ENCODE measurements around the gene NPC1L1.
"Not testable (repeated sequence)": the region's sequence is repeated elsewhere in the genome, so short reads cannot be mapped to it uniquely, and the experiment has no call there.

Gene NPC1L1

DNA sequence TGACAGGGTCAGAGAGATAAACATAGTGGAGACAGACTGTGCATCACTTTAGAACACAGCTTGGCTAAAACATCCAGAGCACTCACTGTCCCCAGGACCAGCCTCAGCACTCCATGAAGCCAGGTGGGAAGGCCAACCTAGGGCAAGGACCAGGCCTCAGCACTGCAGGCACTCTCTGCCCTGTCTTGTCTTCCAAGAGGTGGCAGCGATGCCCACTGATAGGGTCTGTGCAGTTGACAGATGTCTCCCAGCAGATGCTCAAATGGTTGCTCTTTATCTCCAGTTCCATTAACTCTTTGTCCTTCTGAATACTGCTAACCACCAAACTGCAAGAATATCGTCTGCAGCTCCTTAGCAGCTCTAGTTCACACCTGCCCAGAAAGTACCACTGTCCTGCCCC is 23.5 kb upstream of the NPC1L1 start:
- DNase-seq = no peak

DNA sequence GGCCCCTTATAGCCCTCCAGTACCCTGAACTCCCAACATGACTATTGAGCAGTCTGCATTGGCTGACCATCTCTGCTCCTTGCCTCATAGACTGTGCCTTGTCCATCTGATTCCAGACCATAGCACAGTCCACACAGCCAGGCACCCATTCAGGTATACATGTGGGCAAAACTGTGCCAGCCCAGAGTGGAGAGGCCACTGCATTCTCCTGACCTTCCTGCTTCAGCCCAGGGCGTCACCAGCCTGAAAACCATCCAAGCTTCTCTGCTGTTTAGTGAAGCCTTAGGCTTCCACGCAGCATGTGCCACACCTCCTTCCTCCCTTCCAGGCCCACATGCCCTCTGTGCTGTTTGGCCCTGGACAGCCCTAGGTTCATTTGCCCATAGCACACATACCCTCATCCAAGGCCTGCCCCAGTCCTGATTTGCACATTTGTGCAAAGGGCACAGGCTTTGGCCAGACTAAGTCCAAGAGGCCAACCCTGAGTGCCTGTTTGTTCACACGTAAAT is 22.1 kb upstream of the NPC1L1 start:
- no peak for DNase-seq

DNA sequence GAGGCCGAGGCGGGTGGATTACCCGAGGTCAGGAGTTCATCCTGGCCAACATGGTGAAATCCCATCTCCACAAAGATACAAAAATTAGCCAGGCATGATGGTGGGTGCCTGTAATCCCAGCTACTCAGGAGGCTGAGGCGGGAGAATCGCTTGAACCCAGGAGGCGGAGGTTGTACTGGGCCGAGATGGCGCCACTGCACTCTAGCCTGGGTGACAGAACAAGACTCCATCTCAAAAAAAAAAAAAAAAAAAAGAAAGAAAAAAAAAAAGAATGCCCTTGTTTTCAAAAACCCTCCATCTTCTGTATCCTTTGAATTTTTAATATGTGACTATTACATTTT is 21.5 kb upstream of the NPC1L1 start:
- not testable (repeated sequence) for DNase-seq

DNA sequence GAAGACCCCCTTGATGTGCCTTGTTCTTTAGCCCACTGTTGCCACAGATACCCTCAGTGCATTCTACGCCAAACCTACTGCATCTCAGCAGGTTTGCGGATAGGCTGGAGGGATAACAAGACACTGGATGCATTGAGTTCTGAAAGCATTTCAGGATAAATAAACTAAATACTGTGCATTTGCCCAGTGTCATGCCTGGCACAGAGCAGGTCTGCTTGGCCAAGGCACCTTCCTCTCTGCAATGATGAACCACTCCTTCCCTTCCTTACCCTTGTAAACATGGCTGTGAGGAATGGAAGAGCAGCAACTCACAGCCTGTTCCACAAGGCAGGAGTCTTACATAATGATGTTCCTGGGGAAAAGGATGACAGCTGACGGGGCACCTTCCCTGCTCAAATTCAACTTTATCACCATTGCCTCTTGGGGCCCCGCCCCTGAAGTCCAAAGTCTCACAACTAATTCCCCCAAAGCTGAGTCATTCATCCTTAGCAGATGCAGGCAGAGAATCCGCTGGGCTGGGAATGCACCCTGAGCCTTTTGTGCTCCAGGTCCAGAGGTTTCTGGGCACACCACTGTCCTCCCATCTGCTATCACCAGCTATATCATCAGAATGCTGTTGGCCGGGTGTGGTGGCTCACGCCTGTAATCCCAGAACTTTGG is 21.0 kb upstream of the NPC1L1 start:
- no peak for DNase-seq

DNA sequence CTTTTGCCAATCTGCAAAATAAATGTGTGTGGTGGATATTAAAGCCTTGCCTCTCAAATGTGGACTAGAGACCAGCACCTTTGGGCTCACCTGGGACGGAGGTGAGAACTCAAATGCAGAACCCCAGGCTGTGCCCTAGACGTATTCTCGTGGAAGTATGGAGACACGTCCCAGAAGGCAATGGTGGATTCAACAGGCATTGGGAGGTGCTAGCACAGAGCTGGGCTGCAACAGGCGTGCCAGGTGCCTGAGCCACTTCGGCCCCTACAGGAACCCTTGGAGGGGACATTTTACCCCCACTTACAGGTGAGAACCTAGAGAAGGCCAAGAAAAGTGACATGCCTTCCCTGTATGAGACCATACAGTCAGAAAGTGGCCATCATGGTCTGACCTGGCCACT is 20.4 kb upstream of the NPC1L1 start:
- DNase-seq = no peak

DNA sequence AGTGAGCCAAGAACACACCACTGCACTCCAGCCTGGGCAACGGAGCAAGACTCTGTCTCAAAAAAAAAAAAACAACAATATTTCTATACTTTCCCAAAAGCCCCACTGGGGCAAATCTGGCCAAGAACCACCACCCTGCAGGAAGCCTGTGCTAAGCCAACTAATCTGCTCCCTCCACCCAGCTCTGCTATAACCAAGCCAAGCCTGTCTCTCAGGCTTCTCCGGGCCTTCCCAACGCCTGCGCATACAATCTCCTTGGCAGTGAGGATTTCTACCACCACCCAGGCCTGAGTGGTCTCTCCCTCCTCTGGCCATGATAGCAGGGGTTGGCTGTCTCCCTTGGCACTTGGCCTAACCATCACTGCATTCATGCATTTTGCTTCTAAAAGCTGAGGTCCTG is 18.4 kb upstream of the NPC1L1 start:
- no peak for DNase-seq

DNA sequence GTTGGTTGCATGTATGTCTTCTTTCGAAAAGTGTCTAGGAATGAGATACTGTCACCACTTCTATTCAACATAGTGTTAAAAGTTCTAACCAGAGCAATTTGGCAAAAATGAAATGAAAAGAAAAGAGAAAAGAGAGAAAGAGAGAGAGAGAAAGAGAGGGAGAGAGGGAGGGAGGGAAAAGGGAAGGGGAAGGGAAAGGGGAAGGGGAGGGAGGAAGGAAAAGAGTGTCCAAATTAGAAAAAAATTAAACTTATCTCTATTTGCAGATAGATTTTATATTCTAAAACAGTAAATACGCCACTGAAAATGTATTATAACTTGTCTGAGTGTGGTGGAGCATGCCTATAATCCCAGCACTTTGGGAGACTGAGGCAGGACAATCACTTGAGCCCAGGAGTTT is 16.4 kb upstream of the NPC1L1 start:
- DNase-seq = no peak

DNA sequence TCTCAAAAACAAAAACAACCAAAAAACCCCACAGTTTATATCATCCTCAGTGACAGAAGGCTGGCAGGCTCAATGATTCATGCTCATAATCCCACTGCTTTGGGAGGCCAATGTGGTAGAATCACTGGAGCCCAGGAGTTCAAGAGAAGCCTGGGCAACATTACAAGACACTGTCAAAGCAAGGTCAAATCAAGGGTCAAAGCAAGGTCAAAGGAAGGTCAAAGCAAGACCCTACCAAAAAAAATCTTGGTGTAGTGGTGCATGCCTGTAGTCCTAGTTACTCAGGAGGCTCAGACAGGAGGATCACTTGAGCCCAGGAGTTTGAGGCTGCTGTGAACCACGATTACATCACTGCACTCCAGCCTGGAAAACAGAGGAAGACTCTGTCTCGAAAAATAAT is 14.2 kb upstream of the NPC1L1 start:
- no peak for DNase-seq

DNA sequence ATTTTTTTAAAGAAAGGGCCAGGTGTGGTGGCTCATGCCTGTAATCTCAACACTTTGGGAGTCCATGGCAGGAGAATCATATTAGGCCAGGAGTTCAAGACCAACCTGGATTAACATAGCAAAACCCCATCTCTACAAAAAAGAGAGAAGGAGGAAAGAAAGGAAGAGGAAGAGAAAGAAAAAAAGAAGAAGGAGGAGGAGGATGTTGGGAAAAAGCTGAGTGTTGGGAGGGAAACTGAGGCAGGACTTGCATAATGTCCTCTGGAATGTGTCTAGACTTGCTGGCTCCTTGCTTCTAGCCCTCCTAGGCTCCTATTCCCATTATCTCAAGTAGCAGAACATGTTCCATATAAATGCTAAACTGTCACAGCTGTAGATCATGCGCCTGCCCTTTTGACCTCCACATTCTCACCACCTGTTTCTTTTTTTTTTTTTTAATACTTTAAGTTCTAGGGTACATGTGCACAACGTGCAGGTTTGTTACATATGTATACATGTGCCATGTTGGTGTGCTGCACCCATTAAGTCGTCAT is 11.4 kb upstream of the NPC1L1 start:
- DNase-seq = not testable (repeated sequence)

DNA sequence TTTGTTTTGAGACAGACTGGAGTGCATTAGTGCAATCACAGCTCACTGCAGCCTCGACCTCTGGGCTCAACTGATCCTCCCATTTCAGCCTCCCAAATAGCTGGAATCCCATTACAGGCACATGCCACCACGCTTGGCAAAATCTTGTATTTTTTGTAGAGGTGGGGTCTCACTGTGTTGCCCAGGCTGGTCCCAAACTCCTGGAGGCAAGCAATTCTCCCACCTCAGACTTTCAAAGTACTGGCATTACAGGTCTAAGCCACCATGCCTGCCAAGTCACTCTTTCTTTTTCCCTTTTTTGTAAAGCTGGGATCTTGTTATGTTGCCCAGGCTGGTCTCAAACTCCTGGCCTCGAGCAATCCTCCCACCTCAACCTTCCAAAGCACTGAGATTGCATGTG is 8.3 kb upstream of the NPC1L1 start:
- no peak for DNase-seq

DNA sequence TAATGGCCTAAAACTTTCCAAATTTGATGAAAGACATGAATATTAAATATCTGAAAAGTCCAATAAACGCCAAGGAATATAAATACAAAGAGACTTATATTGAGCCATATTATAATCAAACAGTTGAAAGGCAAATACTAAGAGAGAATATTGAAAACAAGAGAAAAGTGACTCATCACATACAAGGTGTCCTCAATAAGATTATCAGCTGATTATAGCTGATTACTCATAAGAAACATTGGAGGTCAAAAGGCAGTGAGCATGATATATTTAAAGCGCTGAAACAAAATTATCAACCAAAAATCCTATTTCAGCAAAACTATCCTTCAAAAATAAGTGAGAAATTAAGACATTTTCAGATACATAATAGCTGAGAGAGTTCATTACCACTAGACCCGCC is 7.8 kb upstream of the NPC1L1 start:
- DNase-seq = no peak

DNA sequence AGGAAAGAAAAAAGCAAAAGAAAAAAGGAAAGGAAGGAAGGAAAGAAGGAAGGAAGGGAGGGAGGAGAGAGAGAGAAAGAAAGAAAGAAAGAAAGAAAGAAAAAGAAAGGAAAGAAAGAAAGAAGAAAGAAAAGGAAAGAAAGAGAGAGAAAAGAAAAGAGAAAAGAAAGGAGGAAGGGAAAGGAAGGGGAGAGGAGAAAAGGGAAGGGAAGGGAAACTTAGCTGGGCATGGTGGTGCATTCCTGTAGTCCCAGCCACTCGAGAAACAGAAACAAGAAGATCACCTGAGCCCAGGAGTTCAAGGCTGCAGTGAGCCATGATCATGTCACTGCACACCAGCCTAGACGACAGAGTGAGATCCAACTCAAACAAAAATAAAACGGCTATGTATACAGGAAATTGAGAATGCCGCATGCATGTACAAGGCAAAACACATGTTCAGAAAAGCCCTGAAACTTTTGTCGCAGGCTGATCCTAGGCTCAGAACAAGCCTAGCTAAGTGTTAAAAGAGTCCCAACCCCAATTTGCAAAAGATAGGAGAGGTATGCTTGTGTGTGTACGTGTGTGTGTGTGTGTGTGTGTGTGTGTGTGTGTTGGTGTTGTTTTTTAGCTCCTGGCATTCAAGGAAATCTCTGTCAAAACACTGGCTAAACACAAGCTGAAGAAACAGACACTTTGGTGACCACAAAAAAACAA is 6.6 kb upstream of the NPC1L1 start:
- no peak for DNase-seq

DNA sequence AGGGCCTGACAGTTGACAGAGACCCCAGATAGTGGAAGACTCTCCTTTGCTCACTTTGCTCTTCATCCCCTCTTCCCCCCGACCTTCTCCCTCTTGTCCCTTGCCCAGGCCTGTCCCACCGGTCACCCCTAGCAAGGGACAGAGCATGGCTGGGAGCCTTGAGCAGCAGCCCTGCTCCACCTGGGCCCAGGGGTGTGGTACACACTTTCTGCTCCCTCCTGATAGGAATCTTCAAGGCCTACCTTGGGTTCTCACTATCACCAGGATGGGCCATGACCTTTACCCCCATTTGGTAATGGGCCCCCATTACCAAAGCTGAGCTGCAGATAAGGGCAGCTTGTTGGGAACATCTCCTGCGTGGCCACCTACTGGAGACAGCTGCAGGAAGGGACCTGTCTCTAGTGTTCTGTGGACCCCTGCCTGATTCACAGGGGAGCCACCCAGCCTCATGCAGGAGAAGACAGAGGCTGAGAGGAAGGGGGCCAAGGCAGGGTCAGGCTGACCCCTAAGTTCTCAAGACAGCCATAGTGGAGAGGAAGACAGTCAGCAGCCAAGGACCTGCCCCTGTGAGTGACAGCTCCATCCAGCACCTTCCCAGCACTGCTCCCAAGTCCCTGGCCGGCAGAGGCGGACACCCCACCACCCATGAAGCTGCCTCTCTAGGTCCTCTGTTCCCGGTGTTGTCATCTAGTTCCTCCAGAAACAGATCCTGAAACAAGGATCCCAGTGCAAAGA is 913 bp upstream of the NPC1L1 start:
- DNase-seq = no peak

DNA sequence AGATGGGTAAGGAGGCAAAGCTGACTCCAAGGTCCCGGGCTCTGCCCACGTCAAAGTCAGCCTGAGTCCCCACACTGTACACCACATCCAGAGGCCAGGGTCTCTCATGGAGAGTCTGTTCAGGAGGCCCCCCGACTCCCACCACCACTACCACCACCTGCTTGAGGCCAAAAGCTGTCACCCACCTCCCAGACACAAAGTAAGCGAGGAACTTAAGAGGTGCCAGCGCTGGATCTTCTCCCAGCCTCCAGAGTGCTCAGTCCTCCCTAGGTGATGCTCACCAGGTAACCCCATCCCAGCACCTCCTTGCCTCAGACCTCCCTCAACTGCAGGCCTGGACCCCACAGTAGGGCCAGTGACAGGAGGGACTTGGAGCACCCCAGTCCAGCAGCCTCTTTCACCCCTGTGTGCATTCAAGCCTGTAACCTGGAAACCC is 520 bp downstream of the NPC1L1 start:
- DNase-seq = no peak

DNA sequence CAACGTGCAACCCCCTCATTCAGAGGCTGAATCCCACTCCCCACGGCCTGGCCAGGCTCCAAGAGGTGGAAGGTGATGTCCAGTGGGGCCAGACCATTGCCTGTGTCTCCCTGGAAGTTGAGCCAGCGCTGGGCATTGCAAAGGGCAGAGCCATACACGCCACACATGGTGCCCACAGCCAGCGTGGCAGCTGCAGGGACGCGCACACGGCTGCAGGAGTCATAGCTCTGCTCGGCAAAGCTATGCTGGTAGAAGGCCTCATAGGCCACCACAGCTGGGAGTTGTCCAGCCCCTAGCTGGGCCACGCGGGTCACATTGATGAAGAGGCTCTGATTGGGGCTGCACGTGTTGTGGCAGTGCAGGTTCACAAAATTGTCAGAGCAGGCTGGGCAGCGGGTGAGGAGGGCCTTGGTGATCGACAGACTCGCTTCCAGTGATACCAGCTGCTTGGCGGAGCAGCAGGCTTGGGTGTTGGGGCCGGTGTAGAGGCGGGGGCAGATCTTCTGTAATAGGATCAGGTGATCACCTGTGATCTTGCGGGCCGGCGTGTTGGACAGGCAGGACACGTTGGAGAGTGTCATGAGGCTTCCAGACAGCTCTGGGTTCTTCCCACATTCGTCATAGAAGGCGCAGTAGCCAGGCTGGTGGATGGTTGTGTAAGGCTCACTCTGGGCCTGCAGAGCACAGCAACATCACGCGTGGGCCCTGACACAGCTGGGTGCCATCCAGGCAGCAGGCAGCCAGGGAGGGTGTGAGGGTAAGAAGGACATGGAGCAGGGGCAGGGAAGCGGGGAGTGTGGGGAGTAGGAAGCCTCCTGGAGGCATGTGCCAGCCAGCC is 1.2 kb downstream of the NPC1L1 start:
- DNase-seq = no peak

DNA sequence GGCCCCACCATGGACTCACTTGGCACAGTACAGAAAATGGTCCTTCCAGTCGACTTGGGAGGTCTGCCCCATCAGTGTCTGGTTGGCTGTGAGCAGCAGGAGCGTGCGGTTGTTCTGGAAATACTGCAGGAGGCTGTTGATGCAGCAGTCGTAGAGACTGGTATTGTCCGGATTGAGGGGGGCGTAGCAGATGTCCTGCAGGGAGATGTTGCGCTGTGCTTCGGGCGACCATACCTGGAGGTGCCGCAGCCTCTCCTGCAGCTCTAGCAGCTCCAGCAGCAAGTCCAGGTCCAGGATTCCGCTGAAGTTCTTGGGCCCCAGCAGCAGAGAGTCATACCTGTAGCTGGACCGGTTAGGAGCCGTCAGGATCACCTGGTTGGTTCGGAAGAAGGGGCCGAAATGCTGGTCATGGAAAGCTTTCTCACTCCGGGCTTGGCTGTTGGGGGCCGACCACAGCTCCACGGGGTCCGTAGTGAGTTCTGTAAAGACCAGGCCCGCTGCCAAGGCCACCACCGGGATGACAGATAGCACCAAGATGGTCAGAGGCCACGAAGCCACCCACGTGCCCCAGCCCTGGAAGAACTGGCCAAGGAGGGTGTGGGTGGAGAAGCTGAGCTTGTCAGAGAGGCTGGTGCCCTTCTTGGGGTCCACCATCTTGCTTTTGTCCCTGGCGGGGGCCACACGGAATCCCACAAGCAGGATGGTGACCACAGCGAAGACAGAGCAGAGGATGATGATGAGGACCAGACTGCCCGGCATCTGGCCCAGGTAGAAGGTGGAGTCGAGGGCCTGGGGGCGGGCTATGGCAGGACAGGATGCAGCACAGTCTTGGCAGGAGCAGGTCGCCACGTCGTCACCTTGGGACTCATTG is 2.1 kb downstream of the NPC1L1 start:
- DNase-seq = no peak

DNA sequence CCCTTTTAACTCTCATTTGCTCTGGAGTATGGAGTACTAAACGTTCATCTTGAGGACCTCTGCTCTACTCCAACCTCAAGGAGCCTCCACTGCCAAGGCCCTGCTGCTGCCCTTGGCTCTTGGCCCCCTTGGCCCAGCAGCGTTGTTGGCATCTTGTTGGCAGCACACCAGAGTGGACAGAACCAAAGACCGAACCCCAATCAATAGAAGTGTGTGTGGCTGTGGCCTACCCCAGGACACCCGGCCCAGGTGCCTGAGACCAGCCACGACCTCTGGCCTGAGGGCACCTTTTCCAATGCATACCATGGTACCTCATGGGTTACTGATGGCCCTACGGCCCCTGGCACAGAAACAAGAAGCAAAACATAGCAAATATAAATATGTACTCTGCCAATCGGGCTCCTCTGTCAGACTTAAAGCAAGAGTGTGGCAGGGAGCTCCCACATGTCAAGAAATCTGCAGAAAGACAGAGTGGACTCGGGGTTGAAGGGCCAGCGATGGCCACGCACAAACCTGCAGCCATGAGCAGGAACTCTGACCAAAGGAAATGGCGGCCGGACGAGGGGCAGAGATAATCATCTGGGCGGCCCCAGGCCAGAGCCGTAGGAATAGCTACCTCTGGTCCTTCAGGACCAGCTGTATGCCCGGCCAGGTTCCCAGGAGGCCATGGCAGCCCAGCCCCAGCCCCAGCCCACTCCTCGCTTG is 2.9 kb downstream of the NPC1L1 start:
- no peak for DNase-seq

DNA sequence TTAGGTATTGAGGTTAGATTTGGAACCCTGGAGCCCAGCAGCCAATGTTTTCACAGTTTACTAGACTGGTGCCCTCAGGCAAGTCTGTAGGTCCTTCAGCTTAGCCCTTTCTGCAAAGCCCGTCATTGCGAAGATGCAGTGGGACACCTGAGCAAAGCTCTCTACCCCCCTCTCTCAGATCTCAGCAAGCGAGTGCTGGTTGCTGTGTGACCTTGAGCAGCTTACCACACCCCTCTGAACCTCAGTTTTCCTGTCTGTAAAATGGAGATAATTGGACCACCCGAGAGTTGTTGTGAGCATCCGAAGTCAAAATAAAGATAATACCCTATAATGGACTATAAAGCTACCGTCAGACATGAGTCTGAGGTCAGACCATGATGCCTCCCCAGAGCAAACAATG is 3.7 kb downstream of the NPC1L1 start:
- no peak for DNase-seq

DNA sequence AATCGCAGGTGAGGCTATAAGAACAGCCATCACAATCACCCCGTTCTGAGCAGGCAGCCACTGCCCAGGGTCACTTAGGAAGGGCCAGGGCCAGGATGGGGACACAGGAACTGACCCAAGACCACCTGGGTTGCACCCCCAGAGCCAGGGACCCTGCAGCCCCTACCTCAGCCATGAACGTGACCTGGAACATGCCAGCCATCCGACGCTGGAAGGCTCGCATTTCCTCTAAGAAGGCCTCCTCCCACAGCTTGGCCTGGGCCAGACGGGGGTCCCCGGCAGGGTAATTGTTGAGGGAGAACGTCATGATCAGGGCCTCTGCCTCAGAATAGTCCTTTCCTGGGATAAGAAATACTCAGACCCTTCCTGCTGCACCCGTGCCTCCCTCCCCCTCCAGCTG is 5.0 kb downstream of the NPC1L1 start:
- no peak for DNase-seq

DNA sequence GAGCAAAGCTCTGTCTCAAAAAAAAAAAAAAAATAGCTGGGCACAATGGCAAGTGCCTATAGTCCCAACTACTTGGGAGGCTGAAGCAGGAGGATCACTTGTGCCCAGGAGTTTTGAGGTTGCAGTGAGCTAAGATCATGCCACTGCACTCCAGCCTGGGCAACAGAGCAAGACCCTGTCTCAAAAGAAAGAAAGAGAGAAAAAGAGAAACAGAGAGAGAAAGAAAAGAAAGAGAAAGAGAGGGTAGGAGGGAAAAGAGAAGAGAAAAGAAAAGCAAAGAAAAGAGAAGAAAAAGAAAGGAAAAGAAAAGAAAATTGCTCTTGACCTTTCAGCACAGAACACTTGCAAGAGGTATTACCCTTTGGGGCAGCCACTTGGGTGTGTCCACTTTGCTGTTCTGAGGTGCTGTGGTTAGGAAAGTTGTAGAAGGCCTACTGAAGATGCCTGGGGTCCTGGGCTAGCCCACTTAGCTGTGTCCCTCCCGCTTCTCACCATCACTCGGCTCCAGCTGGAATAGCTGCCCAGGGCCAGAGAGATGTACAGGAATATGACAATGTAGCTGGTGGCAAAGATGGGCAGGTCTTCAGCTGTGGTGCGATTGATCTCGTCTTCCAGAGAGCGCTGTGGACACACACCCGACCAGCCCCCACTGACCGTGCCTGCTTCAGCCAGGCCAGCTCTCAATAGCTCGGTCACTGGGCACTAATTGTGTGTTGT is 5.6 kb downstream of the NPC1L1 start:
- DNase-seq = no peak

DNA sequence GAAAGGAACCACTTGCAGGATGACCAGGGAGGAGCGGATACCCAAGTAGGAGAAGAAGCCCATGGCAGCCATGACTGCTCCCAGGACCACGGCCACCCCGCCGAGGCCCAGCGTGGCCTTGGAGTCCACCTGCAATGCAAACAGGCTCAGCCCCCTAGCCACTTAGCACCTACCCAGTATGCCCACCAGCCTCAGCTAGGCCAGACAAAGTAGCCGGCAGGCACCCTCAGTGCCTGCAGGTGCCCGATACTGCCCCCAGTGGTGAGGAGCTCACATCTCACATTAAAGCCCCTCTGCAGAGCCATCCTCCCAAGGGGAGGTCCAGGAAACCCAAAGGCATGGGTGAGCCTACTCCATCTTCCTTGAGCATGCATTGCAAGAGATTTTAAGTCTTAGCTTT is 6.6 kb downstream of the NPC1L1 start:
- peak; percentile 7 for DNase-seq

Measured in NCI-H1048 (cell line).